ENCODE measurements around the gene RUFY3.
"Not testable (repeated sequence)": the region's sequence is repeated elsewhere in the genome, so short reads cannot be mapped to it uniquely, and the experiment has no call there.

Gene RUFY3, protein sequence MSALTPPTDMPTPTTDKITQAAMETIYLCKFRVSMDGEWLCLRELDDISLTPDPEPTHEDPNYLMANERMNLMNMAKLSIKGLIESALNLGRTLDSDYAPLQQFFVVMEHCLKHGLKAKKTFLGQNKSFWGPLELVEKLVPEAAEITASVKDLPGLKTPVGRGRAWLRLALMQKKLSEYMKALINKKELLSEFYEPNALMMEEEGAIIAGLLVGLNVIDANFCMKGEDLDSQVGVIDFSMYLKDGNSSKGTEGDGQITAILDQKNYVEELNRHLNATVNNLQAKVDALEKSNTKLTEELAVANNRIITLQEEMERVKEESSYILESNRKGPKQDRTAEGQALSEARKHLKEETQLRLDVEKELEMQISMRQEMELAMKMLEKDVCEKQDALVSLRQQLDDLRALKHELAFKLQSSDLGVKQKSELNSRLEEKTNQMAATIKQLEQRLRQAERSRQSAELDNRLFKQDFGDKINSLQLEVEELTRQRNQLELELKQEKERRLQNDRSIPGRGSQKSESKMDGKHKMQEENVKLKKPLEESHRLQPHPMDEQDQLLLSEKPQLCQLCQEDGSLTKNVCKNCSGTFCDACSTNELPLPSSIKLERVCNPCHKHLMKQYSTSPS

DNA sequence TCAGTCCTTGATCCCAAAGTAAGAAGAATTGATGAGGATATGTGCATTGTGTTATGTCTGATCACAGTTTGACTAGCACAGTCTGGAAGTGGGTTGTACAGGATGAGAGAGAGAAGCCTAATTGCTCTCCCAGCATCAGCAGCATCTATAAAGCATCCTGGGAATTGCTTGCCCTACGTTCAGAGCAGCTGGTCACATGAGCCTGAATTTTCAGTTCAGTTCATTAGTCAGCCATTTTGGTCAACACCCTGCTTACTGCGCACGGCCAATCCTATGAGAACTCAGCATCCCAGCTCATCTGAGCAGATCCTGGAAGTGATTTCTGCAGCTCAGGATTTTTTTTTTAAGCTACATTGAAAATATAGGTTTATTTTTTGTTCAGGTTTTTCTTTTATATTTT lies at the start of gene RUFY3:
Gene RUFY3, plus strand, starts transcription at position 218 of the 400 bp plus-strand sequence. CDS start 610 bp downstream, outside the sequence.
- no peak within 1 kb of the TSS for H3K9ac ChIP-seq (ENCODE audit: low read depth, low read length)
- no peaks in the 10 kb centered on the region for H3K27me3 ChIP-seq (ENCODE audit: control insufficient read depth, insufficient read depth, low read length)
- H3K4me1 ChIP-seq (ENCODE audit: control insufficient read depth, insufficient read depth, low read length) = peaks cover 13% of the 10 kb centered on the region
- no peaks in the 10 kb centered on the region for H3K9me3 ChIP-seq (ENCODE audit: control insufficient read depth, insufficient read depth, low read length)
- H3K4me3 ChIP-seq (ENCODE audit: low read depth, low read length) = no peak within 1 kb of the TSS
- H3K36me3 ChIP-seq (ENCODE audit: control insufficient read depth, insufficient read depth, low read length) = no peaks in the 10 kb centered on the region

DNA sequence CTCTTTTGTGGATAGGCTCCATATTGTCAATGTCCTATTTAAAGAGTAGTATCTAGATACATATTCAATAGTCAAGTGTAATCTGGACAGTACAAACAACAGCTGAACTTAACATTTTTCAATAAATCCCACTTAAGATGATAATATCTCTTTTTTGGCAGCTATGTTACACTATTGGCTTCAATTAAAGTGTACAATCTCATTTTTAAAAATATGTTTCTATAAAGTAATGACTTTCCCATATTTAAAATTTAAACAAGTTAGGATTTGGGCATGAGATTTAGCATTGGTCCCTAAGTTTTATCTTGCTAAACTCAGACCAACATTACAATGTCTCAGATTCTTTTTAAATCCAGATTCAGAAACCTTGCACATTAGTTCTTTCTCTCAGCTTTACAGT lies 47.6 kb upstream of the RUFY3 start:
- Histone ChIP-seq H3K4me1 (ENCODE audit: control insufficient read depth, insufficient read depth, low read length) (no peaks in the 10 kb centered on the region), H3K9ac (ENCODE audit: low read depth, low read length) (no peak overlapping the region), H3K4me3 (ENCODE audit: low read depth, low read length) (no peak overlapping the region), H3K9me3 (ENCODE audit: control insufficient read depth, insufficient read depth, low read length) (no peaks in the 10 kb centered on the region), H3K36me3 (ENCODE audit: control insufficient read depth, insufficient read depth, low read length) (no peaks in the 10 kb centered on the region), H3K27me3 (ENCODE audit: control insufficient read depth, insufficient read depth, low read length) (no peaks in the 10 kb centered on the region)

DNA sequence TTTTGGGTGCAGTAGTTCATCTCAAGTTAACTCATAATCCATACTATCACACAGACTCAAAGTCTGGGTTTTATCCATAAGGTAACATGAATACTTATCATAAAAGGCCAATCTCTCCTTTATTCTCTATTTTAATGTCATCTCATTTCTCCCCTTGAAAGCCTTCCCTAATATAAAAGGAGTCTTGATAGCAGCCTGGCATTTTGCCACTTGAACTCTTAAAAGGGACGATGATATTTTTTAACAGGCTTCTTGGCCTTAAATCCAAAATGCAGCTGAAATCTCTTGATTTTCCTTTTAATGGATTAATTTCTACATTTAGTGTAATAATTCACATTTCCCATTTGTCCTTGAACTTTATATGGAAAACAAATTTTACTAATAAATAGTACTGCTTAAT lies 47.0 kb upstream of the RUFY3 start:
- H3K27me3 ChIP-seq (ENCODE audit: control insufficient read depth, insufficient read depth, low read length) = no peaks in the 10 kb centered on the region
- H3K9ac ChIP-seq (ENCODE audit: low read depth, low read length) = no peak overlapping the region
- no peaks in the 10 kb centered on the region for H3K4me1 ChIP-seq (ENCODE audit: control insufficient read depth, insufficient read depth, low read length)
- no peaks in the 10 kb centered on the region for H3K9me3 ChIP-seq (ENCODE audit: control insufficient read depth, insufficient read depth, low read length)
- H3K36me3 ChIP-seq (ENCODE audit: control insufficient read depth, insufficient read depth, low read length) = no peaks in the 10 kb centered on the region
- H3K4me3 ChIP-seq (ENCODE audit: low read depth, low read length) = no peak overlapping the region

DNA sequence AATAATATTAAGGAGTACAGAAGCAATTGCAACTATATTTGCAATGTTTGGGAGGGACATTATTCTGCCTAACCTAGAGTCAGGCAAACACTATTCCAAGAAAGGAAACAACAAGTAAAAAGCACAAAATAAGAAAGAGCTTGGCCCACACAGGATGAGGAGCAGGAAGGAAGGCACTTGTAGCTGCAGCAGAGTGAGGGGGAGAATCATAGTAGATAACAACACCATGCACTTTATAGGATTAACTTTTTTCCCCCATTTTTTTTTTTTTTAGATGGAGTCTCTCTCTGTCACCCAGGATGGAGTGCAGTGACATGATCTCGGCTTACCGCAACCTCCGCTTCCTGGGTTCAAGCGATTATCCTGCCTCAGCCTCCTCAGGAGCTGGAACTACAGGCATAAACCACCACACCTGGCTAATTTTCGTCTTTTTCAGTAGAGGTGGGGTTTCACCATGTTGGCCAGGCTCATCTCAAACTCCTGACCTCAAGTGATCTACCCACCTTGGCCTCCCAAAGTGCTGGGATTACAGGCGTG lies 45.1 kb upstream of the RUFY3 start:
- H3K27me3 ChIP-seq (ENCODE audit: control insufficient read depth, insufficient read depth, low read length) = no peaks in the 10 kb centered on the region
- no peaks in the 10 kb centered on the region for H3K36me3 ChIP-seq (ENCODE audit: control insufficient read depth, insufficient read depth, low read length)
- no peak overlapping the region for H3K4me3 ChIP-seq (ENCODE audit: low read depth, low read length)
- H3K4me1 ChIP-seq (ENCODE audit: control insufficient read depth, insufficient read depth, low read length) = no peaks in the 10 kb centered on the region
- H3K9ac ChIP-seq (ENCODE audit: low read depth, low read length) = no peak overlapping the region
- H3K9me3 ChIP-seq (ENCODE audit: control insufficient read depth, insufficient read depth, low read length) = no peaks in the 10 kb centered on the region

DNA sequence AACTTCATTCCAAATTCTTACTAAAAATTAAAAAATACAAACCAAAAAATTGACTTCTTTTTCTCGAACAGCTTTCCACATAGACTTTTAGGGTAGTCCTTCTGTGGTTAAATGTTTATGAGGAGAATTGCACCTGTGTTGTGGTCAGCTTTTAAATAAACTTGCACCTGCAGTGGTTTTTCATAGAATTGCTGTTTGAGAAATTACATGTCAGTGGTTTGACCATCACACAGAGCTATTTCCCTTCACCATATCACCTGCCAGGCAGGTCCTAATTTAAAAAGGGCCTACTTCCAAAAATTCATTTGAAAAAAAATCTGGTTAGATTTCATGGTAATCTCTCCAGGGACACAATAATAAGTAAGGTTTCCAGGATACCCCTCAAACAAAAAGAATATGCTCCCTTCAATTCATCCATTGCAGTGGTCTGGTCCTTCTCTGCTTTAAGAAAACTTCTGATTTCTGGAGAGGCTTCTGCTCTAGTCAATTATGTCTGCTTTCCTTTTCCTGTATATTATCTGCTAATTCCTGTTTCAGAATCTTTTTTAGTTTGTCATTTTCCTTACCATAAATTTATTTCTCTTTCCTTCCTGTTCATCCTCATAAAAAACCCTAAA lies 43.3 kb upstream of the RUFY3 start:
- H3K4me1 ChIP-seq (ENCODE audit: control insufficient read depth, insufficient read depth, low read length) = no peaks in the 10 kb centered on the region
- H3K36me3 ChIP-seq (ENCODE audit: control insufficient read depth, insufficient read depth, low read length) = no peaks in the 10 kb centered on the region
- H3K27me3 ChIP-seq (ENCODE audit: control insufficient read depth, insufficient read depth, low read length) = no peaks in the 10 kb centered on the region
- H3K4me3 ChIP-seq (ENCODE audit: low read depth, low read length) = no peak overlapping the region
- no peak overlapping the region for H3K9ac ChIP-seq (ENCODE audit: low read depth, low read length)
- H3K9me3 ChIP-seq (ENCODE audit: control insufficient read depth, insufficient read depth, low read length) = no peaks in the 10 kb centered on the region

DNA sequence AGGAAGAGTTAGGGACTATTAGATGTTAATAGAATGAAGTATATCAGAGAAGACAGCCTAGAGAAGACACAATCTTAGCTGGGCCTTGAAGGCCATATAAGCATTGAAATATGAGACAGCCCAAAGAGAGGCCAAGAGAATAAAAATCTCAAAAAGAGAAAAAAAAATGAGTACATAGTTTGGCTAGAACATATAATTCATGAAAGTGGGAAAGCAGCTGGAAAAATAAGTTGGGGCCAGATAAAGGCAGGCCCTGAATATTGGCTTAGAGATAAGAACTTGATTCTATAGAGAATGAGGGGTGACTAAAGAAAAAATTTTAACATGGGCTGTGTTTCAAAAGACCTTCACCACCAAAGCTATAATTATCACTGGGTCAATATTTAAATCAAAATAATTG lies 40.8 kb upstream of the RUFY3 start:
- no peak overlapping the region for H3K9ac ChIP-seq (ENCODE audit: low read depth, low read length)
- H3K4me1 ChIP-seq (ENCODE audit: control insufficient read depth, insufficient read depth, low read length) = no peaks in the 10 kb centered on the region
- H3K4me3 ChIP-seq (ENCODE audit: low read depth, low read length) = no peak overlapping the region

DNA sequence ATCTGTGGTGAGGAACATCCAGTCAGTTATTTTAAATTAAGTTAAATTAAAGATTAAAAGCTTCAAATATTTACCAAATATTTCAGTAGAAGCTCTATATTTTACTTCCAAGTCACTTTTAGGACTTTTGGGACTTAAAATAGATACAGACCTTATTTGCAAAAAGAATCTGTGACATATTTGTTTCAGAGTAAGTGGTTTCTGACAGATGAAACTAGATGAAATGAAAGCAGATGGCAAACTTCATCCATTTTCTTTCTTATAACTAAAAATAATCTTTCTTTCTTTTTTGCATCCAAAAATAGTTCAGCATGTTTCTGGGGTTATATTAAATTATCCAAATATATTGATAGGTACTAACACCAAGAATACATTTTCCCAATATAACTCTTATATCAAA lies 40.1 kb upstream of the RUFY3 start:
- no peaks in the 10 kb centered on the region for H3K4me1 ChIP-seq (ENCODE audit: control insufficient read depth, insufficient read depth, low read length)
- H3K9me3 ChIP-seq (ENCODE audit: control insufficient read depth, insufficient read depth, low read length) = no peaks in the 10 kb centered on the region
- H3K9ac ChIP-seq (ENCODE audit: low read depth, low read length) = no peak overlapping the region
- no peaks in the 10 kb centered on the region for H3K27me3 ChIP-seq (ENCODE audit: control insufficient read depth, insufficient read depth, low read length)
- no peaks in the 10 kb centered on the region for H3K36me3 ChIP-seq (ENCODE audit: control insufficient read depth, insufficient read depth, low read length)
- no peak overlapping the region for H3K4me3 ChIP-seq (ENCODE audit: low read depth, low read length)

More for the DNA sequence above, 40.8 kb upstream of the RUFY3 start:
- Histone ChIP-seq H3K36me3 (ENCODE audit: control insufficient read depth, insufficient read depth, low read length) (no peaks in the 10 kb centered on the region), H3K9me3 (ENCODE audit: control insufficient read depth, insufficient read depth, low read length) (no peaks in the 10 kb centered on the region), H3K27me3 (ENCODE audit: control insufficient read depth, insufficient read depth, low read length) (no peaks in the 10 kb centered on the region)

DNA sequence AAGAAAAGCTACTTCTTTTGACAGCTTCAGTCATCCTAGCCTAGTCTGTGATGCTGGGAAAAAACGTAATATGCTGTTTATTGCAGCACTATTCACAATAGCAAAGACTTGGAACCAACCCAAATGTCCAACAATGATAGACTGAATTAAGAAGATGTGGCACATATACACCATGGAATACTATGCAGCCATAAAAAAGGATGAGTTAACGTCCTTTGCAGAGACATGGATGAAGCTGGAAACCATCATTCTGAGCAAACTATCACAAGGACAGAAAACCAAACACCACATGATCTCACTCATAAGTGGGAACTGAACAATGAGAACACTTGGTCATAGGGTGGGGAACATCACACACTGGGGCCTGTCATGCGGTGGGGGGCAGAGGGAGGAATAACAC lies 39.6 kb upstream of the RUFY3 start:
- not testable (repeated sequence) for H3K9ac ChIP-seq (ENCODE audit: low read depth, low read length); H3K36me3 ChIP-seq (ENCODE audit: control insufficient read depth, insufficient read depth, low read length); H3K9me3 ChIP-seq (ENCODE audit: control insufficient read depth, insufficient read depth, low read length); H3K4me1 ChIP-seq (ENCODE audit: control insufficient read depth, insufficient read depth, low read length); H3K4me3 ChIP-seq (ENCODE audit: low read depth, low read length); H3K27me3 ChIP-seq (ENCODE audit: control insufficient read depth, insufficient read depth, low read length)

DNA sequence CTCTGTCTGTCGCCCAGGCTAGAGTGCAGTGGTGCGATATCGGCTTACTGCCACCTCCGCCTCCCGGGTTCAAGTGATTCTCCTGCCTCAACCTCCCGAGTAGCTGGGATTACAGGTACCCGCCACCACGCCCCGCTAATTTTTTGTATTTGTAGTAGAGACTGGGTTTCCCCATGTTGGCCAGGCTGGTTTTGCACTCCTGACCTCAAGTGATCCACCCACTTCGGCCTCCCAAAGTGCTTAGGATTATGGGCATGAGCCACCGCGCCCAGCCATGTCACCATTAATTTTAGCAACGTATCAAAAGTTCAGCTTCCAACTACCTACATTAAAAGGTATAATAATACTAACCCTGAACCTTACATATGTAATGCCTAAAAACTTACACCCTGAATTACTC lies 34.4 kb upstream of the RUFY3 start:
- Histone ChIP-seq H3K9me3 (ENCODE audit: control insufficient read depth, insufficient read depth, low read length) (no peaks in the 10 kb centered on the region), H3K4me3 (ENCODE audit: low read depth, low read length) (peak overlapping the region; percentile 79), H3K9ac (ENCODE audit: low read depth, low read length) (peak overlapping the region; percentile 75), H3K36me3 (ENCODE audit: control insufficient read depth, insufficient read depth, low read length) (no peaks in the 10 kb centered on the region), H3K27me3 (ENCODE audit: control insufficient read depth, insufficient read depth, low read length) (no peaks in the 10 kb centered on the region), H3K4me1 (ENCODE audit: control insufficient read depth, insufficient read depth, low read length) (peaks cover 3% of the 10 kb centered on the region)

DNA sequence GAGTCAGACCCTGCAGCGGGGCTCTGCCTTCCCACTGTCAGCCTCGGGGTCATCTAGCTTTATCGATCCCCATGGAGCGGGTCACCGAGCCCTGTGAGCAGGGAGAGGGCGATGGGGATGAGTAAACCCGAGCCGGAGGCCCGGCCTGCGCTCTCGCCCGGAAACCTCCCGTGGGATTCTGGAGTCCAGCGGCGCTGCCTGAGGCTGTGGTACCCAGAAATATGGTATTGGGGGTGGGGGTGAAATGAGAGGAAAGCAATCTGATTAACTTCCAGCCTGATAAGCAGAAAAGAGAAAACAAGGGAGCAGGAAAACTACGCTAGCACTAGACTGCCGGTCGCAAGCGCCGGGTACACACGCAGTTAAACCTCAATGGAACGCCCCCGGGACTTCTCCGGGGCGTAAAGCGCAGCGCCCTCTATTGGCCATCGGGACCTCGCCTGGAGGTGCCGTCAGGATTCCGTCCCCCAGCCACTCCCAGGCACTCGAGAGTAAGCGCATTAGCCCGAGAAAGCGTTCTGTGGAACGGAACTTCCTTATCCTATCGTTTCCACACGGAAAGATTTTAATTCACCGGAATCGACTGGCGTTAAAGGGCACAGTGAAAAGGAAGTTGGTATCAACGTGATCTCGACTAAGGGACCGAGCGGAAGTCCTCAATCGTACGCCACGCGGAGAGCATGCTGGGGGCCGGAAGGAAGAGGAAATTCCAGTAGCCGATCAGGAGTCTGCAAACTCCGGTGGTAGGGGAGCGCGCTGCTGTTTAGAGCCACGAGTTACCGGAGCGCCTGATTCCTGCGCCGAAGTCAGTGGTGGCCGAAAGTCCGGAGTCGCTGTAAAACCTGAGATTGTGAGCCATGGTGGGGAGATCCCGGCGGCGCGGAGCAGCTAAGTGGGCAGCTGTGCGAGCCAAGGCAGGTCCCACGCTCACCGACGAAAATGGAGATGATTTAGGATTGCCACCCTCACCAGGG lies 33.7 kb upstream of the RUFY3 start, which contains the start of gene UTP3:
Gene UTP3, plus strand, starts transcription at position 712 of the 974 bp plus-strand sequence. Its CDS starts 146 bp downstream, at position 858.
- Histone ChIP-seq H3K9me3 (ENCODE audit: control insufficient read depth, insufficient read depth, low read length) (no peaks in the 10 kb centered on the region), H3K4me3 (ENCODE audit: low read depth, low read length) (peak within 1 kb of the TSS; percentile 79), H3K36me3 (ENCODE audit: control insufficient read depth, insufficient read depth, low read length) (no peaks in the 10 kb centered on the region), H3K4me1 (ENCODE audit: control insufficient read depth, insufficient read depth, low read length) (peaks cover 3% of the 10 kb centered on the region), H3K27me3 (ENCODE audit: control insufficient read depth, insufficient read depth, low read length) (no peaks in the 10 kb centered on the region), H3K9ac (ENCODE audit: low read depth, low read length) (peak within 1 kb of the TSS; percentile 75)

DNA sequence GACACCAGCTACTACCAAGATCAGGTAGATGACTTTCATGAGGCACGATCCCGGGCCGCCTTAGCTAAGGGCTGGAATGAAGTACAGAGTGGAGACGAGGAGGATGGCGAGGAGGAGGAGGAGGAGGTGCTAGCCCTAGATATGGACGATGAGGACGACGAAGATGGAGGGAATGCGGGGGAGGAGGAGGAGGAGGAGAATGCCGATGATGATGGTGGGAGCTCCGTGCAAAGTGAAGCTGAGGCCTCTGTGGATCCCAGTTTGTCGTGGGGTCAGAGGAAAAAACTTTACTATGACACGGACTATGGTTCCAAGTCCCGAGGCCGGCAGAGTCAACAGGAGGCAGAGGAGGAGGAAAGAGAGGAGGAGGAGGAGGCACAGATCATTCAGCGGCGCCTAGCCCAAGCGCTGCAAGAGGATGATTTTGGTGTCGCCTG lies 33.0 kb upstream of the RUFY3 start:
- H3K27me3 ChIP-seq (ENCODE audit: control insufficient read depth, insufficient read depth, low read length) = no peaks in the 10 kb centered on the region
- peaks cover 3% of the 10 kb centered on the region for H3K4me1 ChIP-seq (ENCODE audit: control insufficient read depth, insufficient read depth, low read length)
- H3K36me3 ChIP-seq (ENCODE audit: control insufficient read depth, insufficient read depth, low read length) = no peaks in the 10 kb centered on the region
- peak overlapping the region; percentile 75 for H3K9ac ChIP-seq (ENCODE audit: low read depth, low read length)
- no peaks in the 10 kb centered on the region for H3K9me3 ChIP-seq (ENCODE audit: control insufficient read depth, insufficient read depth, low read length)
- H3K4me3 ChIP-seq (ENCODE audit: low read depth, low read length) = peak overlapping the region; percentile 79

All from iPS-15b (cell line).